ENCODE data around the gene KRT39.

Gene KRT39

GRCh38 chr17:40938981-40939380 lies 27.8 kb downstream of the KRT39 start:
- no peak for TF ChIP-seq CTCF (IDR thresholded peaks at IDR 0.05)

GRCh38 chr17:40937384-40937819 lies 29.3 kb downstream of the KRT39 start, which contains the start of gene KRT23:
KRT23 (minus strand) TSS chr17:40937646; CDS start chr17:40936603, 1,043 bp downstream.
- no peak for TF ChIP-seq CTCF (IDR thresholded peaks at IDR 0.05)

- no peak for TF ChIP-seq CTCF (IDR thresholded peaks at IDR 0.05)
These were observed 29.8 kb downstream of the KRT39 start for GRCh38 chr17:40936976-40937375.

- TF ChIP-seq CTCF (IDR thresholded peaks at IDR 0.05) = no peak
These were observed 30.2 kb downstream of the KRT39 start for GRCh38 chr17:40936437-40936971.

- no peak for TF ChIP-seq CTCF (IDR thresholded peaks at IDR 0.05)
These were observed 31.1 kb downstream of the KRT39 start for GRCh38 chr17:40935624-40936023.

- TF ChIP-seq CTCF (IDR thresholded peaks at IDR 0.05) = no peak
These were observed 34.1 kb downstream of the KRT39 start for GRCh38 chr17:40932608-40933007.

- no peak for TF ChIP-seq CTCF (IDR thresholded peaks at IDR 0.05)
These were observed 35.4 kb downstream of the KRT39 start for GRCh38 chr17:40931311-40931710.

- TF ChIP-seq CTCF (IDR thresholded peaks at IDR 0.05) = no peak
These were observed 40.4 kb downstream of the KRT39 start for GRCh38 chr17:40926341-40926740.
